OCI-LY7 (cell line): Measurements from ENCODE around the gene RCCD1. TPM values are rescaled to one million over a fixed set of nuclear protein-coding genes. Genes with fewer than 3 reads are reported as not detected.

Experiments used
- BruUV-seq: library from RNA; stranded (reverse); fragments of 400-500 nt; replicated peaks from 2 replicates; lab custom pipeline; 2021; lab: Mats Ljungman, UMichigan
- CTCF ChIA-PET: fragments of 300-600 bp; sonication (Branson Sonifier 250); formaldehyde crosslinking; loops from one replicate; lab custom pipeline; 2022; ENCODE audit warnings: antibody characterized with exemption; ENCODE audit not compliant: unreplicated experiment; lab: Charles Lee
- POLR2A ChIA-PET: fragments of 300-600 bp; sonication (Branson Sonifier 250); formaldehyde crosslinking; loops from one replicate; lab custom pipeline; 2022; ENCODE audit warnings: antibody characterized with exemption; lab: Charles Lee
- DNase-seq: peaks from one replicate; pipeline ENCODE4 v3.0.0-alpha.2; 2015; ENCODE audit warnings: low spot score
- H2AFZ ChIP-seq: fragments of 200-600 bp; sonication (generic), shearing (Covaris generic); 2 replicates; pipeline ENCODE4 v1.6.1; 2014; ENCODE audit warnings: mild to moderate bottlenecking, antibody characterized with exemption, low read length, moderate library complexity
- H3K27ac ChIP-seq: fragments of 200-600 bp; sonication (generic); 2 replicates; pipeline ENCODE4 v1.5.1; 2014; ENCODE audit warnings: mixed run types, low read depth, mild to moderate bottlenecking, moderate library complexity, low read length, inconsistent platforms; ENCODE audit not compliant: poor library complexity, severe bottlenecking
- H3K36me3 ChIP-seq: fragments of 200-600 bp; sonication (generic); 2 replicates; pipeline ENCODE4 v1.6.1; 2014; ENCODE audit warnings: mild to moderate bottlenecking, antibody characterized with exemption, low read length, moderate library complexity, mixed read lengths; ENCODE audit not compliant: insufficient read depth
- H3K4me1 ChIP-seq: fragments of 200-600 bp; sonication (generic); 2 replicates; pipeline ENCODE4 v1.5.1; 2014; ENCODE audit warnings: mild to moderate bottlenecking, low read length; ENCODE audit not compliant: insufficient read depth, poor library complexity, severe bottlenecking
- H3K4me2 ChIP-seq: fragments of 200-600 bp; sonication (generic); 2 replicates; pipeline ENCODE4 v1.6.1; 2014; ENCODE audit warnings: mild to moderate bottlenecking, low read length
- H3K4me3 ChIP-seq: fragments of 200-600 bp; sonication (generic); 2 replicates; pipeline ENCODE4 v1.5.1; 2014; ENCODE audit warnings: mild to moderate bottlenecking, low read depth, low read length; ENCODE audit not compliant: poor library complexity, severe bottlenecking
- H3K79me2 ChIP-seq: fragments of 200-600 bp; sonication (generic); 2 replicates; pipeline ENCODE4 v1.6.1; 2016; ENCODE audit warnings: low read depth, mild to moderate bottlenecking, low read length, moderate library complexity, mixed read lengths; ENCODE audit not compliant: insufficient read depth
- H3K9me2 ChIP-seq: fragments of 200-600 bp; sonication (generic); 2 replicates; pipeline ENCODE4 v1.6.1; 2016; ENCODE audit warnings: mild to moderate bottlenecking, low read length, mixed read lengths; ENCODE audit not compliant: insufficient read depth
- H3K9me3 ChIP-seq: fragments of 200-600 bp; sonication (generic); 2 replicates; pipeline ENCODE4 v1.6.1; 2014; ENCODE audit warnings: mild to moderate bottlenecking, mixed run types, low read length, mixed read lengths
- H4K20me1 ChIP-seq: fragments of 200-600 bp; sonication (generic); 2 replicates; pipeline ENCODE4 v1.6.1; 2014; ENCODE audit warnings: mild to moderate bottlenecking, antibody characterized with exemption, low read length, moderate library complexity, mixed read lengths; ENCODE audit not compliant: insufficient read depth
- EZH2phosphoT487 ChIP-seq: fragments of 200-600 bp; sonication (generic); IDR thresholded peaks from 2 replicates; pipeline ENCODE4 v1.6.1; 2018; ENCODE audit warnings: low read depth, borderline replicate concordance, mild to moderate bottlenecking, mixed run types, antibody characterized with exemption, low read length, moderate library complexity, mixed read lengths
- intact Hi-C: fragments of 100-400 bp; cut with micrococcal nuclease; formaldehyde crosslinking; loops from one replicate; pipeline ENCODE4 v1.10.0; 2022; ENCODE audit not compliant: unreplicated experiment
- total RNA-seq, 2 experiments: library from RNA; depleted of rRNA in 1 of 2; stranded (reverse); fragments of >200 nt in 1 of 2; shearing (Covaris generic) in 1 of 2; gene quantifications; 2 replicates each; pipeline ENCODE4 v1.2.3, GENCODE V29; 2014 to 2022
- TF ChIP-seq, protein P1 (sequence below): fragments of 200-600 bp; sonication (generic); conservative IDR thresholded peaks from 2 replicates; pipeline ENCODE4 v1.5.1; 2014; ENCODE audit warnings: mild to moderate bottlenecking, antibody characterized with exemption, low read length, moderate library complexity, mixed read lengths

The RCCD1 gene
- total RNA-seq, 2 experiments from 2014 or later: 77.7 to 84.5 TPM

GRCh38 chr15:90956274-90957030, 1.8 kb downstream of the RCCD1 start:
- Histone ChIP-seq H3K9me3 (no peaks in the 10 kb centered on the region), H3K4me3 (peak overlapping the region; percentile 71), H3K9me2 (no peaks in the 10 kb centered on the region), H4K20me1 (no peaks in the 10 kb centered on the region), H3K27ac (peak overlapping the region; percentile 89), H3K79me2 (peaks cover 12% of the 10 kb centered on the region), H3K4me2 (peak overlapping the region; percentile 99), H2AFZ (peak overlapping the region; percentile 33; the same call in 1 of the 2 replicates), H3K36me3 (peaks cover 64% of the 10 kb centered on the region), H3K4me1 (peaks cover 18% of the 10 kb centered on the region)
- DNase-seq: peak; percentile 70
- intact Hi-C loops: loop anchor here (1.0 to 2.0 kb wide), 3 partner anchors 77 to 314 kb away; no protein-coding TSS in a partner anchor
- TF ChIP-seq, protein P1, sequence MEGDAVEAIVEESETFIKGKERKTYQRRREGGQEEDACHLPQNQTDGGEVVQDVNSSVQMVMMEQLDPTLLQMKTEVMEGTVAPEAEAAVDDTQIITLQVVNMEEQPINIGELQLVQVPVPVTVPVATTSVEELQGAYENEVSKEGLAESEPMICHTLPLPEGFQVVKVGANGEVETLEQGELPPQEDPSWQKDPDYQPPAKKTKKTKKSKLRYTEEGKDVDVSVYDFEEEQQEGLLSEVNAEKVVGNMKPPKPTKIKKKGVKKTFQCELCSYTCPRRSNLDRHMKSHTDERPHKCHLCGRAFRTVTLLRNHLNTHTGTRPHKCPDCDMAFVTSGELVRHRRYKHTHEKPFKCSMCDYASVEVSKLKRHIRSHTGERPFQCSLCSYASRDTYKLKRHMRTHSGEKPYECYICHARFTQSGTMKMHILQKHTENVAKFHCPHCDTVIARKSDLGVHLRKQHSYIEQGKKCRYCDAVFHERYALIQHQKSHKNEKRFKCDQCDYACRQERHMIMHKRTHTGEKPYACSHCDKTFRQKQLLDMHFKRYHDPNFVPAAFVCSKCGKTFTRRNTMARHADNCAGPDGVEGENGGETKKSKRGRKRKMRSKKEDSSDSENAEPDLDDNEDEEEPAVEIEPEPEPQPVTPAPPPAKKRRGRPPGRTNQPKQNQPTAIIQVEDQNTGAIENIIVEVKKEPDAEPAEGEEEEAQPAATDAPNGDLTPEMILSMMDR: peak; percentile 94
- TF ChIP-seq EZH2phosphoT487: no peak
- BruUV-seq: no TSS peak
- ChIA-PET CTCF (interaction anchor here (0.7 to 3.9 kb wide), 4 partner anchors 23 to 315 kb away, joined by 3 to 41 read pairs (median 6); partner anchors contain the start of genes HDDC3 and UNC45A), POLR2A (interaction anchor here (0.5 to 6.1 kb wide), 9 partner anchors 12 to 245 kb away, joined by 3 to 58 read pairs (median 4); partner anchors contain the start of genes HDDC3, UNC45A and VPS33B)

- no peak overlapping the region for H3K4me2 ChIP-seq
- no peak for TF ChIP-seq EZH2phosphoT487
- TF ChIP-seq, protein P1: no peak
- no peak overlapping the region for H2AFZ ChIP-seq
- ChIA-PET POLR2A (interaction anchor here (0.5 to 6.1 kb wide), 5 partner anchors 11 to 1972 kb away, joined by 3 to 58 read pairs (median 4); partner anchors contain the start of genes HDDC3 and UNC45A), CTCF (interaction anchor here (0.9 to 3.9 kb wide), 5 partner anchors 21 to 93 kb away, joined by 3 to 41 read pairs (median 8); partner anchors contain the start of genes HDDC3 and UNC45A)
- BruUV-seq: no TSS peak
- H3K4me3 ChIP-seq: no peak overlapping the region
- no peaks in the 10 kb centered on the region for H3K9me2 ChIP-seq
- DNase-seq: no peak
- intact Hi-C loops: loop anchor here (2.0 kb wide), 1 partner anchor 314 kb away; no protein-coding TSS in a partner anchor
- H3K27ac ChIP-seq: no peak overlapping the region
- H3K4me1 ChIP-seq: peaks cover 18% of the 10 kb centered on the region
- H3K79me2 ChIP-seq: peaks cover 12% of the 10 kb centered on the region
- no peaks in the 10 kb centered on the region for H3K9me3 ChIP-seq
- no peaks in the 10 kb centered on the region for H4K20me1 ChIP-seq
- peaks cover 65% of the 10 kb centered on the region for H3K36me3 ChIP-seq
Measured at GRCh38 chr15:90957031-90957790, 2.5 kb downstream of the RCCD1 start.
